Esophagus squamous epithelium (tissue), 4 donors: ENCODE data around the gene CCR5AS.

Experiments
- CTCF ChIP-seq, 6 experiments: fragments of 450-650 bp in 4 of 6; fragments of 200-600 bp in 2 of 6; sonication (generic) in 2 of 6; IDR thresholded peaks; one replicate each; pipeline ENCODE4 v1.5.1; 2016 to 2019; ENCODE audit warnings: antibody characterized with exemption in 6 of 6, mild to moderate bottlenecking in 4 of 6, moderate library complexity in 4 of 6
- POLR2A ChIP-seq, 4 donors: fragments of 450-650 bp; IDR thresholded peaks; one replicate each; pipeline ENCODE4 v1.6.1; 2017; ENCODE audit warnings: antibody characterized with exemption in 4 of 4, mild to moderate bottlenecking in 4 of 4, moderate library complexity in 3 of 4

DNA sequence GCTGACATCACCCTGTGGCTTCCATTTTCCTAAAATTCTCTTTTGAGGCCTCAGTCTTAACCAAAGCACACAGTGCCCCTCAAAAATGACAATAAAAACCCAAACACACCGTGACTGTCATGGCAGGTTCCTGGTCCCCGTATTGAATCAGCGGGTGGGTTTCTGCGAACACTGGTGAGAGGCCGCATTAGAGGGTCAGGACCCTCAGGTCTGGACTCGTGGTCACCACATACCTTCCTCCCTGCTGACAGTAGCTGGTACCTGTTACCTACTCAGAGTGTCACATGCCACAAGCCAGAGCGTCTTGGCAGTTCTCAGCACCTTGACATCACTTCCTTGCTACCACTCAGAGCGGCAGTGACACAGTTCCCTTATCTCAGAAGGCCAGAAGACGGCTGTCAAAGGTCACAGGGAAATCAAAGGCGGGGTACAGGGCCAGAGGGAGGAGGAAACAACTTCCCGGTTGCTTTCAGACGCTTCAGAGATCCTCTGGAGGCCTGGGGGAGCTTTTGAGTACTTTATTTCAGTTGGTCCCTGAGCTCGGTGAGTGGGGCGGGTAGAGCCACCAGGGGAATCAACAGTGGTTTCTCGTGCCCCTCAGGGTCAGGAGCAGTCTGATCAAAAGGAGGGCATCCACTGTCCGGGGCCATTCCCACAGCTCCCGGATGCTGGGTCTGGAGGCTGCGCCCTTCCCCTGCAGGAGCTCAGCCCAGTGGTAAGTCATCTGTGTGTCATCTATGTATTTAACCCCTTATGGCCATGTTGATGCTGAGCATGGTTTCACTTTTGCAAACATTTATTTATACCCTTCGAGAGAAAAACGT lies at the start of gene CCR5AS, which contains the start of gene CCRL2:
- TF ChIP-seq POLR2A (IDR thresholded peaks at IDR 0.05): peak in 2 of 4 donors; percentile 23 to 58
- TF ChIP-seq CTCF (IDR thresholded peaks at IDR 0.05): no peak
